ENCODE data around the gene BRWD1. TPM values are rescaled to one million over a fixed set of nuclear protein-coding genes. Genes with fewer than 3 reads are reported as not detected.

BRWD1 gene
- total RNA-seq, 1 experiment from 2014 or later, result 36.0 TPM

DNA sequence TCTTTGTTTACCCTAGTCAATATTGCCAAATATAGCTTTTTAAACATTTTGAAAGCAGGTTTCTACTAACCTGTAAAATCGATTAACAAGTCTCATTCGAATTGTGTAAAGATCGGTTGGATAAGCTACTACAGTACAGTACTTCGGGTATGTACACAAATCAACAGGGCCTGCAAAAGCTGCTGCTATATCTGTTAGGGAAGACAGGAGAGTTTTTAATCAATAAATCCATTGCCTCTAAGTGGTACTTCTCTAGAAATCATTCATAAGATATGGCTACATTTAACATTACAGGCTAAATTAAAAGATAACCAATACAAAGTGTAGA lies 95.4 kb downstream of the BRWD1 start:
- intact Hi-C loops (cut with micrococcal nuclease), result no loop called here
- ChIA-PET POLR2A (interaction anchor here (0.9 kb wide), 1 partner anchor 167 kb away, joined by 3 read pairs; no protein-coding TSS in a partner anchor), CTCF (interaction anchor here (0.6 kb wide), 1 partner anchor 10 kb away, joined by 3 read pairs; no protein-coding TSS in a partner anchor)
- Mint-ChIP-seq H3K4me1 (ENCODE audit: insufficient read depth, unreplicated experiment) (peaks cover 7% of the 10 kb centered on the region), H3K27ac (ENCODE audit: low read depth, unreplicated experiment) (no peak overlapping the region), H3K9me3 (ENCODE audit: unreplicated experiment) (no peaks in the 10 kb centered on the region), H3K36me3 (ENCODE audit: insufficient read depth, unreplicated experiment) (peaks cover 84% of the 10 kb centered on the region), H3K27me3 (ENCODE audit: insufficient read depth, unreplicated experiment) (no peaks in the 10 kb centered on the region), H3K4me3 (ENCODE audit: unreplicated experiment) (no peak overlapping the region)
- BruUV-seq (replicated peaks), result no TSS peak
- TF ChIP-seq, protein P1, sequence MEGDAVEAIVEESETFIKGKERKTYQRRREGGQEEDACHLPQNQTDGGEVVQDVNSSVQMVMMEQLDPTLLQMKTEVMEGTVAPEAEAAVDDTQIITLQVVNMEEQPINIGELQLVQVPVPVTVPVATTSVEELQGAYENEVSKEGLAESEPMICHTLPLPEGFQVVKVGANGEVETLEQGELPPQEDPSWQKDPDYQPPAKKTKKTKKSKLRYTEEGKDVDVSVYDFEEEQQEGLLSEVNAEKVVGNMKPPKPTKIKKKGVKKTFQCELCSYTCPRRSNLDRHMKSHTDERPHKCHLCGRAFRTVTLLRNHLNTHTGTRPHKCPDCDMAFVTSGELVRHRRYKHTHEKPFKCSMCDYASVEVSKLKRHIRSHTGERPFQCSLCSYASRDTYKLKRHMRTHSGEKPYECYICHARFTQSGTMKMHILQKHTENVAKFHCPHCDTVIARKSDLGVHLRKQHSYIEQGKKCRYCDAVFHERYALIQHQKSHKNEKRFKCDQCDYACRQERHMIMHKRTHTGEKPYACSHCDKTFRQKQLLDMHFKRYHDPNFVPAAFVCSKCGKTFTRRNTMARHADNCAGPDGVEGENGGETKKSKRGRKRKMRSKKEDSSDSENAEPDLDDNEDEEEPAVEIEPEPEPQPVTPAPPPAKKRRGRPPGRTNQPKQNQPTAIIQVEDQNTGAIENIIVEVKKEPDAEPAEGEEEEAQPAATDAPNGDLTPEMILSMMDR (IDR thresholded peaks at IDR 0.05; ENCODE audit: unreplicated experiment), result no peak
- DNase-seq (ENCODE audit: unreplicated experiment), result no peak

DNA sequence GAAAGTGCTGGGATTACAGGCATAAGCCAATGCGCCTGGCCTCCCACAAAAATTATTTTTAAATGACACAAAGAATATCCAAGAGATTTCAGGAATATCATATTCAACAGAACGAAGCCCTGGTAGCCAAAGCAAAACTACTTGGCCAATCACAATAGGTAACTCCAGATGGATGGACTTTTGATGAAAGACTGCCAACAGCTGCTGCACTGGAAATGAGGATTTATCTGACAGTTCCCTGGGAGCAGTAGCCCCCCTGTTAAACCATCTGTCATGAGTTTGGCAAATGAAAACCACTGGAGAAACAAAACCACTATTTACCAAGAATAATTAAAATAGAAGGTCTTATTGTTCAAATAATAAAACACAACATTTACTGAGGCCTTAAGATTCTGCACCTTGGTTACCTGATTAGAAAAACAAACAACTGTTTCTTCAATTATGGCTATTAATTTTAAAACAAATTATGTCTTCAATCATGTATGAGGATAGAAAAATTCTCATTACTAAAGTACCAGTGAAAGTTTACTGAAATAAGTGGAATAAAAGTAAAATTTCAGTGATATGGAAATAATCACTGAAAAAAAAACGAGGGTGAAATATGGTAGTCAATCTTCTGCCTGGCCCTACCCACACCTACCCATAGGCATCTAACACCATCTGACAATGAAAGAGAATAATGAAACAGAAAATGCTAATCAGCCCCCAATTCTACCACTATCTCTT lies 95.9 kb downstream of the BRWD1 start:
- H3K36me3 Mint-ChIP-seq (ENCODE audit: insufficient read depth, unreplicated experiment), result peaks cover 84% of the 10 kb centered on the region
- TF ChIP-seq, protein P1 (IDR thresholded peaks at IDR 0.05; ENCODE audit: unreplicated experiment), result no peak
- ChIA-PET POLR2A (no interaction called here), CTCF (interaction anchor here (0.5 to 0.6 kb wide), 2 partner anchors 9 to 10 kb away, joined by 3 read pairs; no protein-coding TSS in a partner anchor)
- no peak overlapping the region for H3K27ac Mint-ChIP-seq (ENCODE audit: low read depth, unreplicated experiment)
- DNase-seq (ENCODE audit: unreplicated experiment), result no peak
- intact Hi-C loops (cut with micrococcal nuclease), result no loop called here
- H3K27me3 Mint-ChIP-seq (ENCODE audit: insufficient read depth, unreplicated experiment), result no peaks in the 10 kb centered on the region
- BruUV-seq (replicated peaks), result no TSS peak
- H3K9me3 Mint-ChIP-seq (ENCODE audit: unreplicated experiment), result no peaks in the 10 kb centered on the region
- peaks cover 7% of the 10 kb centered on the region for H3K4me1 Mint-ChIP-seq (ENCODE audit: insufficient read depth, unreplicated experiment)
- H3K4me3 Mint-ChIP-seq (ENCODE audit: unreplicated experiment), result no peak overlapping the region

DNA sequence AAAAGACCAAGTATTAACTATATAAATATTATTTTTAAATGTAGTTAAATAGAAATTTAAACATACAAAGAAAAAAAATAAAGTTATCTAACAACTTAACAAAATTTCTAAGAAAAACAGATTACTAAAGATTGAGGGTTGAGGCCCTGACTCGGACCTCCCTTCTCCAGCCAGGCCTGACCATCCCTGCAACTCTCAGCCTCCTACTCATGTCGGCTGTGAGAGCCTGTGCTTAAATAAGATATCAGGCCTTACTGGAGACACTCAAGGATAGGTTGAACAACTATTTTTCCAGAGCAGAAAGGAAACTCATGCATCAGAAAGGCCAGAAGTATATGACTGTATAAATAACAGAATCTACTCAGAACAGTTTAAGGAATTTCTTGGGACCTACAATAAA lies 97.1 kb downstream of the BRWD1 start:
- BruUV-seq (replicated peaks), result no TSS peak
- H3K4me3 Mint-ChIP-seq (ENCODE audit: unreplicated experiment), result no peak overlapping the region
- H3K27ac Mint-ChIP-seq (ENCODE audit: low read depth, unreplicated experiment), result no peak overlapping the region
- H3K27me3 Mint-ChIP-seq (ENCODE audit: insufficient read depth, unreplicated experiment), result no peaks in the 10 kb centered on the region
- DNase-seq (ENCODE audit: unreplicated experiment), result no peak
- POLR2A ChIA-PET, result no interaction called here
- intact Hi-C loops (cut with micrococcal nuclease), result no loop called here
- TF ChIP-seq, protein P1 (IDR thresholded peaks at IDR 0.05; ENCODE audit: unreplicated experiment), result no peak
- H3K4me1 Mint-ChIP-seq (ENCODE audit: insufficient read depth, unreplicated experiment), result peaks cover under 1% of the 10 kb centered on the region
- H3K36me3 Mint-ChIP-seq (ENCODE audit: insufficient read depth, unreplicated experiment), result peaks cover 85% of the 10 kb centered on the region
- CTCF ChIA-PET, result no interaction called here
- no peaks in the 10 kb centered on the region for H3K9me3 Mint-ChIP-seq (ENCODE audit: unreplicated experiment)

DNA sequence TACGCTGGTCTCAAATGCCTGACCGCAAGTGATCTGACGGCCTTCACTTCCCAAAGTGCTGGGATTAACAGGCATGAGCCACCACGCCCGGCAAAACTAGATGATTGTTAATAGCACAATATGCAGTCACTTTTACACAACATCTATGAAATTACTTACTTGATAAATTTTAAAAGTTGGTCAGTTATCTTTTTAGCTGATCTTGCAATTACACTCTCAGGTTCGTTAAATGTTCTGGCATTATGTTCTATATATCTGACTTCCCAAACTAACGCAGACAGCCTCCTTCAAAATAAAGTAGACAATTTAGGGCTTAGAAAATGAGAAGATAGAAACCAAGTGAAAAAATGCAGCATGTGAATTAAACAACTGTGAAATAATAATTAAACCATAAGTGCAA lies 98.4 kb downstream of the BRWD1 start:
- H3K9me3 Mint-ChIP-seq (ENCODE audit: unreplicated experiment), result no peaks in the 10 kb centered on the region
- no TSS peak for BruUV-seq (replicated peaks)
- no peak overlapping the region for H3K27ac Mint-ChIP-seq (ENCODE audit: low read depth, unreplicated experiment)
- H3K4me1 Mint-ChIP-seq (ENCODE audit: insufficient read depth, unreplicated experiment), result no peaks in the 10 kb centered on the region
- ChIA-PET CTCF (no interaction called here), POLR2A (interaction anchor here (0.5 to 0.7 kb wide), 2 partner anchors 48 to 319 kb away, joined by 4 read pairs; no protein-coding TSS in a partner anchor)
- intact Hi-C loops (cut with micrococcal nuclease), result no loop called here
- DNase-seq (ENCODE audit: unreplicated experiment), result no peak
- no peak overlapping the region for H3K4me3 Mint-ChIP-seq (ENCODE audit: unreplicated experiment)
- TF ChIP-seq, protein P1 (IDR thresholded peaks at IDR 0.05; ENCODE audit: unreplicated experiment), result no peak
- H3K36me3 Mint-ChIP-seq (ENCODE audit: insufficient read depth, unreplicated experiment), result peaks cover 90% of the 10 kb centered on the region
- H3K27me3 Mint-ChIP-seq (ENCODE audit: insufficient read depth, unreplicated experiment), result no peaks in the 10 kb centered on the region

Data from MCF 10A (cell line).